Daoy (cell line): ENCODE measurements around the gene KCNH3. TPM values are rescaled to one million over a fixed set of nuclear protein-coding genes. Genes with fewer than 3 reads are reported as not detected.

Experiments used
- DNase-seq: peaks from one replicate; pipeline ENCODE4 v3.0.0-alpha.2; 2015; ENCODE audit warnings: low read depth
- total RNA-seq: library from RNA; depleted of rRNA; stranded (reverse); fragments of >200 nt; shearing (Covaris generic); gene quantifications from 2 replicates; pipeline ENCODE4 v1.2.3, GENCODE V29; 2014

The KCNH3 gene
- total RNA-seq, 1 experiment from 2014 or later: 0.40 TPM

DNA sequence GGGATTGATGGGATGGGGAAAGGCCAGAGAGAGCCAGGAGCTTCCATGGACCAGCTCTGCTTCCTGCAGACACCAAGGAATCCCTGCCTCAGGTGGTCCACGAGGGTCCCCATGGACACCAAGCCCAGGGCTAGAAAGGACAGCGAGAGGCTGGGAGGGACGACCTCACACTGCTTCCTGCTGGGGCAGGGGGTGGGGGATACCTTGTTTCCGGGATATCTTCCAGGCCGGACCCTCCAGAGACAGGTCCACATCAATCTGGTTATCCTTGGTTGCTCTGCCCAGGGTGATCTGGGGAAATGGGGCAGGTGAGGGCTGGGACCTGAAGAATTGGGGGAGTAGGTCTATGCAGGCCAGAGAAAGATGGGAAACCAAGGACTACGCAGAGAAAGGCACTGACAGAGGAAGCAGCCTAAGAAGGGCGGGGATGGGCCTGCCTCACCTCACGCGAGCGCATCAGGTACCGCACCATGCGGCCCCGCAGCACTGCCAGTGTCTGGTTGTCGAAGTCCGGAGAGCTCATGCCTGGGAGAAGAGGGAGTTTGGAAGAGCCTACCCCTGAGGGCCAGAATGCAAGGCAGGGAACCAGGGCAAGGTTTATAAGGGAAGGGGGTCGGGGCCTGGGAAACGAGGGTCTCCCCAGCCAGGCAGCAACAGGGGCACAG lies 20.3 kb downstream of the KCNH3 start:
- no peak for DNase-seq

DNA sequence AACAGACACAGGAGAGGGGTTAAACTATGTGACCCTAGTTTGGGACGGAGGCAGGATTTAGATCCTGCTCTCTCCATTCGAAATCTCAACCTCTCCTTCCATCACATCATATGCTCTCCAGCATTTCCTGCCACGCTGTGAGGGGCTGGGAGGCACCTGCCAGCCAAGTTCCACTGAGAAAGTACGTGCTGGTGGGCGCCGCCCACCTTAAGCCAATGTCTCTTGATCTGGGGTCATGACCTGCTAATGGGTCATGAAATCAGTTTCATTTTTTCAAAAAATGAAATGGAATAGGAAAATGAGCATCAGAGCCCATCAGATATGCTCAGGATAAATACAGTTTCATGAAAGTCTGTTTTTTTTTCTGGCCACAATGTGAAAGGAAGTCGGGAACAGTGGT lies 21.9 kb downstream of the KCNH3 start:
- DNase-seq: no peak

DNA sequence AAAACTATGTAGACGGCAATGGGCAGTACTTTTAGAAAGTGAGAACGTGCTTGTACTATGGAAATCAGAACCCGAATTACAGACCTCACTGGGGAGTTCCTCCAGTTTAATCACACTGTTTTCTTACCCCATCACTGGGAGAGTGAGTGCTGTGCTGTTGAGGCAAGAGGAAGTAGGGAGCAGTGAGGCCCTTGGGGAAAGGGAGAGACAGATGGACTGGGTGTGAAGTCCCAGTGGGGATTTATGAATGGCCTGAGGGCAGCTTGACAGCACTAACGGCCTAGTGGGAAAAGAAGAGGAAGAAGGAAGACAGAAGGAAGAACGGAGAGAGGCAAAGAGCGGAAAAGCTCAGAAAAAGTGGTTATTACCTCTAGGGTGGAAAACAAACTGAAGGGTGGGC lies 23.4 kb downstream of the KCNH3 start:
- no peak for DNase-seq

DNA sequence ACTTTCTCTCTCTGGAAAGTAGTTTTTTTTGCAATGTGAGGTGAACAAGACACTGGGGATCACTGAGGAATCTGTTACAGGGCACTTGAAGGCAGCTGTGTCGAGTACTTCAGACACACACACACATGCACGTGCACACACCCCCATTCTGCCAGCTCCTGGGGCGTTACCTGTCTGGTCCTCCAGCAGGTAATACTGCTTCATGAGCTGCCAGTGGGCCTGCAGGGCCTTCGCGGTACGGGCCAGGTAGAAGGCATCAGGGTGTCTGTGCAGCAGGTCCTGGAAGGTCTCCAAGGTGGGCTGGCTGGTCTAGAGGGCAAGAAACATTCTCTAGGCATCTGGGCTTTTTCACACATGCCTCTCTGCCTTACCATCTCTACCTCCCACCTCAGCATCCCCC lies 24.0 kb downstream of the KCNH3 start:
- no peak for DNase-seq

DNA sequence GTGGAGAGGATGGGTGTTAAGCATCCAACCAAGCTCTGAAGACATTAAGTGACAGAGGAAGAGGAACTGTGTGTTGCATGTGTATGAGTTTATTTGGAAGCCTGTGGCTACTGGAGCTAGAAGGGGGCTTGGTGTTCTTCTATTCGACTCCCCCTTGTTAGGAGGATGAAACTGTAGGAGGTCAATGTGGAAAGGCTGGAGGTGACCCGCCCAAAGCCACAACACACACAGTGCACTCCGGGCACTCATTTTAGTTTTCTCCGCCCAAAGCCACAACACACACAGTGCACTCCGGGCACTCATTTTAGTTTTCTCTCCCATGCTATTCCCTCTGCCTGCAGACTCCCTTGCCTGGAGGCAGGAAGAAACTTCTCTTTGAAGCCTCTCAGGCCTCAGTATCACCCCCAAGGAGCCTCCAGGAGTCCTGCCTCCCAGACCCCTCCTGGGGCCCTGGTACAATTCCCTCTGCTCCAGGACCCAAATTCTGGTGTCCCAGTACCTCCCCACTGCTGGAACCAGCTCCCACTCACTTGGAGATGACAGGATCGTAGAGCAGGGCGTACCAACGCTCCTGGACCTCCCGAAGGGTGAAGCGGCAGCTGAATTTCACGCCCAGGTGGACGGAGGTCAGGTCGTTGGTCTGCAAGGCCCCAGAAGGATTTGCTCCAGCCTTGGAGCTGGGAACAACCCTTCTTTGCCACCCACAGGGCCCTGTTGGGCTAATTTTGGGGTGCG lies 25.3 kb downstream of the KCNH3 start:
- DNase-seq: no peak

DNA sequence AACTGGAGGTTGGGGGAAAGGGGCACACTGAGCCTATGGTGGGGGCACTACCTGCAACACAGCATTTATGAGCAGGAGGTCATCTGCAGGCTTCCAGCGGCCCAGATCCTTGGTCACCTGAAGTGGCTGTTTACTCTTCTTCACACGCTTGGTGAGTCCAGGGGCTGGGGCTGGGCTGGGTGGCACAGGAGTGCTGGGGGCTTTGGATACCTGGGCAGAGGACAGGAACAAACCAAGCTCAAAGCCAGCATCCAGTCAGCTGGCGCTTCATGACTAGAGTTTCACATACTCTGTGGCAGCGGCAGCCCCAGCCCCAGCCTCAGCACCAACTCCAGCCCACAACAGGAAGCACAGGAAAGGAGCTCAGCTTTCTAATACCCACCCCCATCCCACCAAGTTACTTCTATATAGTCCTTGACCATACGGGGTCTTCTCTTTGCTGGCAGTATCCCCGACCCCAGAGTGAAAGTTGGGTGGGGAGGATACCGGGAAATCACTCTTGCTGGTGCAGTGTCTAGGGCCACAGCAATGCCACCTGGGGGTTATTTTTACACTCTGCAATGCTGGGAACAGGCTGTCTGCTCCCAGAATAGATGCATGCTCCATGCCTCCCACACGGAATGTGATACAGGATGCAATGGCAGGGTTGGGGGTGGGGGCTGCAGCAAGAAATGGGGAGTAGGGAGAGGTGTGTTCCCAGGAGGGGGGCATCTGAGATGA lies 26.0 kb downstream of the KCNH3 start:
- no peak for DNase-seq

DNA sequence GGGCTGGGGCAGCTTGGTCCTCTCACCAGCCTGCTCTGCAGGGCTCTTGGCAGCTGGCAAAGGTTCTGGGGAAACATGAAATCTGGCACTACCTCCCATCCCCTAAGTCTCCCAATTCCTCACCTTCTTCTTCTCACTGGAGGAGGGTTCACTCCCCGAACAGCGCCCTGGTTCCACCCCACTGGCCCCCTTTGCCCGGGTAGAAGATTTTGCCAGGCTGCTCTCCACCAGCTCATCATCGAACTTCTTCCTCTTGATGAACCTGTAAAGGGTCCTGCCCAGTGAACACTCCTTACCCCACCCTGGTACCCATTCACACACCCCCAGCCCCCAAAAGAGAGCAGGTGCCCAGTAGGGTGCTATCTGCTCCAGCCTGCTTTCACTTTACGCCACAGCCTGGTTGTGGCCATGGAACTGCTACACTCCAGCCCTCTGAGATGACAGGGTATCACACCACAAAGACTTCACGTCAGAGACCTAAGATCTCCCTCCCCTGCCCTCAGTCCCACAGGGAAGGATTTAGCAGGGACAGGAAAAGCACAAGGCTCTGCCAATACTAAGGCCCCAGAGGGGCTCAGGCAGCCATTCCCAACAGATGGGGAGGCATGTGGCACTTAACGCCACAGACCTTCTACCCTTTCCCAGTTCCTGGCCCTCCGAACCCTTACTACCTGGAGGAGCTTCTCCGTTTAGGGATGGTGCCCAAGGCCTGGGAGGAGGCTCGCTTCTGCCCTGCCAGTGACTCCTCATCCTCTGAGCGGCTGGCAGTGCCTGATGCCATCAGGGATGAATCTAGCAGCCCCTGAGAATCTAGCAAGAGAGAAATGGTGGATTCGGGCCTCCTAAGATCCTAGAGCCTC lies 26.8 kb downstream of the KCNH3 start:
- DNase-seq: no peak

DNA sequence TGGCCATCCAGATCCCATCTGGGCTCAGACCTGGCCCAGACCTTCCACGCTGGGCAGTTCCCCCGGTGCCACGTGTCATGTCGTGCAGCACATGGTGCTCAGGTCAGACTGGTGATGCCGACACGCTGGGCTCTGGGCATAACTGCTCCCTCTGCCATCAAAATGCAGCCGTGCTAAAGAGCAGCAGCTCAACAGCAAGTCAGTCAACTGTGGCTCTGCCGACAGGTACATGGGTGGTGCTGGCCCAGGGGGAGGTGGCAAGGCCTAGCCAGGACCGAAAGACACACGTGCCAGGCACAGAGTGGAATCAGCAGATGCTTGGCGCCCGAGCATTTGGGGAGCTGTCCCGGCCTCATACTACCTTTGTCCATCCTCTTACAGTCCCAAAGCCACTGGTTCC lies 27.5 kb downstream of the KCNH3 start:
- no peak for DNase-seq

DNA sequence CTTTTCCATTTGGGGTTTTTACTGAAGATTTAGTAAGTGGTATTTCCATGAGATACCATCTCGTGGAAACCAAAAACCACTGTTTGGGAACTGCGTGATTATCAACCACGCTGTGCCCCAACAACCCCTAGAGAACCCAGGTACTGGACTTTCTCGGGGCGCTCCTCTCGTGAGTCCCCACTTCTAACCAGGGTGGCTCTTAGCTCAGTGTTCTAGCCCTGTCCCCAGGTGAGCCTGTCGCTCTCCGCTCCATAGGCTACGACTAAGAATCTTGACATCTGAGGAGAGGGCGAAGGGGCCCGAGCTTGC lies 28.4 kb downstream of the KCNH3 start:
- no peak for DNase-seq

DNA sequence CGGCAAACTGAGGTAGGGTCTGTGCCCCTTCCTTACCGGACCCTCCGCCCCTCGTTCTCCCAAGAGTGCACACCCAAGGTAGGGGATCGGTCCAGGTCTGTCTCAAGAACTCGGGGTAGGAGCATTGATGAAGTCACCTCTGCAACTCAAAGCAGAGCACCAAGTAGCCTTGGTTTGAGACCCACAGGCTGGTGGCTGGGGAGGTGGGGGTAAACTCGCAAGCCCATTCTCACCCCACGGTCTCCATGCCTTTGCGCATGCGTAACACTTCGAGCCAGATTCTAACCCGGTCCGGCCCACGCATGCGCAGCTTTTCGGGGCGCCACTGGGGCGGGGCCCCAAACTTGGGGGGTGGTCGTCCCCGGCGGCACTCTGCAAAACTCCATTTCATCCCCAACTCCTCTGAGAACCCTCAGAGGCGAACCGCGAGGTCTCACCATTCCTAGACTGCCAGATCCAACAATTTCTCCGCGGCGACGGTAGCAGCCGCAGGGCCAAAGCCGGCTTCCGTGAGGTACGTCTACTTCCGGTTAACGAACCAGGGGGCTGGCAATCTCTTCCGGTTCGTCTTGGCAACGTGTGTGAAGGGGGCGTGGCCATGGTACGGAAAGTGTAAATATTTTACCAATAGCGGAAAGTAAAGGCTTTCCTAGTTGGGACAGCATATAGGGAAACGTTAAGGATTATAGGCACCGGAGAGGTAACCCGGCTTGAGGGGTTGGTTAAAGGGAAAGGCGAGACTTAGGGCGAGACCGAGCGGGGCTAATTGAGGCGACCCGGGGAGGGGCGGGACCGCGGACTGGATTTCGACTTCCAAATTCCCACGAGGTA lies 29.0 kb downstream of the KCNH3 start, which contains the start of gene MCRS1:
Gene MCRS1, minus strand, starts transcription at position 532 of the 831 bp plus-strand sequence. CDS start 1,411 bp downstream, outside the sequence.
- DNase-seq: peak; percentile 94

DNA sequence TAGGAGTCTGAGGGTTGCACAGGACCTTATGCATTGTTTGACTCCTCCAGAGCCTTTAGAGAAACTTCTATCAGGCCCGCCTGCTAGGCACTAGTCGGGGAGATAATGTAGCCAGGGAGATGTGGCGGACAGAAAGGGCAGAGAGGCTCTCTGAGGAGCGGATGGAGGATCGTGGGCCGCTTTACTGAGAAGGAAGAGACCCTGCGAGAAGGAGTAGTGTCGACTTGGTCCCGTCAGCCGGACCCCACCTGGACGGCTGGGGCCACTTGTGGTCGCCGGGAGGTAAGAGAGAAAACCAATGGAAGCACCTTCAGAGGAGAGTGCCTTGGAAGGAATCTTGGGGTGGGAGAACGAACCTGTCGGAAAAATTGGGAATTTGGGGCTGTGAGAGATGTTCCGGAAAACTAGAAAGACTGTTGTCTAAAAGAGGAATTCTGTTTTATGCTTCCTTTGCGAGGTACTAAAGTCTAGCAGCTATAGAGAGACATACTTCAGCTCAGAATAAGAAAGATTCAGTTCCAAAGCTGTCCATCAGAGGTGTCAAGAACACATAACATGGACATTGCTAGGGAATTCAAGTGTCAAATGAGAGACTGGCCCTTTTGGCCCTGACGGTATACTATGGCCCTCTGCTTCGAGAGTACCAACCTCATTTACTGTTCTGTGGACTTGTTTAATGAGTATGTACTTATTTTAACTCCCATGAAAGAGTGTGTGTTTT lies 29.8 kb downstream of the KCNH3 start:
- no peak for DNase-seq

DNA sequence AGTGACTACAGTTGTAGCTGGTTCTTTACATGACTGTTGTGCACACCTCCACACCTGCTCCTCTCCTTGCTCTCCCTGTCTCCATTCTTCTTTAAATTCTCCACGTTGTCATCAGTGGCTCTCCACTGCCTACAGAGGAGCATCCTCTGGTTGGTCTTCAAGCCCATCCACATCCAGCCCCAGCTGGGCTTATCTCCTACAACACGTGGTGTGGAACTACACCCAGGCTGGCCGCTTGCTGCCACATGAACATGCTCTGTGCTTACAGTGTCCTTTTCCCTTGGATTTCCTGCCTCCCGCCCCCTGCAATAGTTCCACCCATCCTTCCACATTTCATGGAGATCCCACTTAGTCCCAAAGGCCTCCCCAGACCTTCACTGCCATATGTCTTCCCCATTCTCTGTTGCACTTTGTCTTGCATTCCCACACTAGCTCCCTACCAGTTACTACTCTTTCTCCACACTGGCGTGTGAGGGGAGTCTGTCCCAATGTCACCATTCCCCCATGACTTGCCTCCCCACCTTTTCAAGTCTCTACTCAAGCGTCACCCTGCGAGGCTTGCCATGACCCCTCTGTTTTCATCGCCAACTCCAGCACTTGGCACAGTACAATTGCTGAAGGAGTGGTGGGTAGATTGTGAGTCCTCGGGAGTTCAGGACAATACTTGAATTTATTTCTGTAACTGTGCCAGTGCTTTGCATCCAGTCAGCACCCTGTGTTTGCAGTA lies 38.9 kb downstream of the KCNH3 start:
- DNase-seq: no peak

DNA sequence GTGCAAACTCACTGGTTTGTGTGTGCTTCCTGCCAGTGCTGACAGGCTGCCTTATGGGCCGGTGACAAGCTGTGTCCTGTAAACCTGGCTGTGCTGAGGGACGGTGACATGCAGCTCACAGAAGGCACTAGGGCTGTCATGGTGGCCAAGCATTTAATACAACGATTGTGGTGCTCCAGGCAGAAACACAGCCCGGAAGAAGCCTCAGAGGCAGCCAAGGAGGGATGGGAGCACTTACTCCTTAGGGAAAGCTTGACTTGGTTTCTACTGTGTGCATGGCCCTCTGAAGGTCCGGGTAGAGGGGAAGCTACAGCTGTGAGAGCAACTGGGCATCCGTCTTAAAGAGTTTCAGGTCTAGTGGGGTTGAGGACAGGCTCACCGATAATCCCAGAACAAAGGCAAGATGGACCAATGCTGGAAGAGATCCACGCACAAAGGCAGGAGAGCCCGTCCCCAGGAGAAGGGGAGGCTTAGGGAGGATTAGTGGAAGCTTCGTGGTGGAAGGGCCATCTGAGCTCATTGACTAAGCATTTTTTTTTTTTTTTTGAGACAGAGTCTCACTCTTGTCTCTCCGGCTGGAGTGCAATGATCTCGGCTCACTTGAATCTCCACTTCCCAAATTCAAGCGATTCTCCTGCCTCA lies 39.8 kb downstream of the KCNH3 start:
- no peak for DNase-seq

DNA sequence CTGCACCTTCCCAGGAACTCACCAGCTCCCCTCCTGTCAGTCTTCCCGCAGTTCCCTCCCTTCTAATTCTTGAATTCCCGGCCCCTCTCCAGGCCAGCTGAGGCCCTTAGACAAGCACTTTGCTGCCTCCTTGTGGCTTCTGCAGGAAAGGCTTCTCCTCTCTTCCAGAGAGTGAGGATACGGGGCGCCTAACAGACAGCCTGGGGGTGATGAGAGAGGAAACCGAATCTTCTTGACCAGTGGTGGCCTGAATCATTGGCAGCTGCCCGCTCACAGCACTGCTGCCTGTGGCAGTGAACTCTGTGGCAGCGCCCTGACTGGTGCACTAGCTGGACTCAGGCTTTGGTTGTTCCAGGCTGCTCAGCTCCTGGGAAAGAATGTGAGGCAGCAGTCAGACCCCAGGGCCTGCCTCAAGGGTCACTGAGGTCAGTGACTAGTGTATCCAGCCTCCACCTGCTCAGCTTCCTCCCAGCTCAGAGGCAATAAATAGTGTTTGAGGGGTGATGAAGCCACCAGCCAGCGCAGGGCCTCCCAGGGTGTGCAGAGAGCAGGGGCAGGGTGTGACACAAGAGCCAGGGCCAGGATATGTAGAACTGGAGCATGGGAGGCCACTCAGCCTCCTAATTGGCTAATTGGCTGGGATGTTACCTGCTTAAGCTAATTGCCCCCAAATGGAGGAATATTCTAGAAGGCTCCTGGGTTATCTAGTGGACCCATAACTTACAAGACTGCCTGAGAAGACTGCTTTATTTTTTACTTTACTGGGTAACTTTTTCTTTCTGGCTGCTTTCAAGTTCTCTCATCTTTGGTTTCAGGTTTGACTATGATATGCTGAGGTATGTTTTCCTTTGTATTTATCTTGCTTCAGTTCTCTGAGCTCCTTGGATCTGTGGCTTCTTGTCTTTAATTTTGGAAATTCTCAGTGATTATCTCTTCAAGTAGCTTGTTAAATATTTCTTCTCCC lies 42.0 kb downstream of the KCNH3 start:
- peak; percentile 78 for DNase-seq

DNA sequence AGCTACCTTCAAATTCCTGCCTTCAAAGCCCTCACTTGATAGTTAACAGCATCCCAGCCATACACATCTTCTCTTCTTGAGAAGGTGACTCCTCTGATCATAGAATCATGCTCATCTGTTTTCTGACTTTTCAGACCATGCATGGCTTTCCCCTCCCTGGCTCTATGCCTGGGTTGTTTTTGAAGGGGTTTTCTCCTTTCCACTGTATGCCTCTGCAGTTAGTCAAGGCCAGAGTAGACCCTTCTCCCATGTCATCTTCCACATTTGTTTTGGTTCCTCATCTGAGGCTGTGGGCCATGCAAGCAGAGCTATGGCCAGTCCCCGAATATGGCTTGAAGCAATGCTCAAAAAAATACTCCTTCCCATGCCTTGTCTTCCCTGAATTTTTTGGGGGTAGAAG lies 43.4 kb downstream of the KCNH3 start:
- DNase-seq: no peak

DNA sequence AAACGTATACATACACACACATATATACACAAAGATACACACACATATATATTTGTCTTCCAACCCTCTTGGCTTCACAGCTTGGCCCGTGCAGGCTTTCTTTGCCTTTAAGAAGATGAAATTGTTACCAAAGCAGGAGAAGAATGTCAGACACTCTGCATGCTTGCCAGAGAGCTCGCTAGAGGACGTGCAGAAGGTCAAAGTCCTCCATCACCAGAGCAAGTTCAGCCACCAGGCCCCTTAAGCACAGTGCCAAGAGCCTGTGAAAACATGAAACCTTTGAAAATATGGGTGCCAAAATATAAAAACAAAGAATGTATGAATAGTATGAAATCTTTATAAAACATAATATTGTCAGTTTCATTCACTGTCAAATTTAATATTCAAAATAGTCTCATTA lies 44.0 kb downstream of the KCNH3 start:
- DNase-seq: no peak

DNA sequence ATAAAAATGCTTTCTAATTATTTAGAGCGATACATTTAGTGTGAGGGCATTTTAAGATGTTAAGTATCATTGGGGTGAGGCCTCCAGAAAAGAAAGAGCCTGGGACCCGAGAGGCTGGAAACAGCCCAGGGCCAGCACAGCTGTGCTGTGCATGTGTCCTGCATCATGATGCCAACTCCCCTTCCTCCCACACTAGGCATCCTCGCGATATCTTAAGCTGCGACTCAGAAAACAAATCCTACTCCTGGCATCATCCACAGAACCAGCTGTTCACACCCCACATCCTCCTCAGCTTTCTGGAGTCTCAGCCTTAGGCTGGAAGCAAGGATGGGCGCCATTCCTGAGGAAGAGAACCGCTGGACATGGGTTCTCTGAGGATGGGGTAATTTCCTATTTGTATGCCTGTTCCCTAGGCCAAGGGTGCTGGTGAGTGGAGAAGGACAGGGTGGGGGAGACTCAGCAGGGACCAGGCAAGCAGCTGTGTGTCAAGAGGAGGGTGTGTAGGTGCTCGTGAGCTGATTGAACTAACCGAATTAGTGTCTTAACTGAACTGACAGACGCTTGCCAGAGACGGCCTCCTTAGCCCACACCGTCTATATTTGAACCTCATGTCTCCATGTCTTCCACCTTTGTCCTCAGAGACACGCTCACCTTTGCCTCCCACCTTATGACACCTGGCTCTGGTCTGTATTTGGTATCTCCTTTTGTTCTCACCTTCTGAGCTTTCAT lies 44.7 kb downstream of the KCNH3 start:
- no peak for DNase-seq
